ENCODE measurements around the gene ATP1A1. TPM values are rescaled to one million over a fixed set of nuclear protein-coding genes. Genes with fewer than 3 reads are reported as not detected.
A peak's percentile ranks its signal among the peaks of the same experiment; 100 is the strongest.

The ATP1A1 gene
- total RNA-seq, 2 donors from 2014 or later, result 177 to 206 TPM

DNA sequence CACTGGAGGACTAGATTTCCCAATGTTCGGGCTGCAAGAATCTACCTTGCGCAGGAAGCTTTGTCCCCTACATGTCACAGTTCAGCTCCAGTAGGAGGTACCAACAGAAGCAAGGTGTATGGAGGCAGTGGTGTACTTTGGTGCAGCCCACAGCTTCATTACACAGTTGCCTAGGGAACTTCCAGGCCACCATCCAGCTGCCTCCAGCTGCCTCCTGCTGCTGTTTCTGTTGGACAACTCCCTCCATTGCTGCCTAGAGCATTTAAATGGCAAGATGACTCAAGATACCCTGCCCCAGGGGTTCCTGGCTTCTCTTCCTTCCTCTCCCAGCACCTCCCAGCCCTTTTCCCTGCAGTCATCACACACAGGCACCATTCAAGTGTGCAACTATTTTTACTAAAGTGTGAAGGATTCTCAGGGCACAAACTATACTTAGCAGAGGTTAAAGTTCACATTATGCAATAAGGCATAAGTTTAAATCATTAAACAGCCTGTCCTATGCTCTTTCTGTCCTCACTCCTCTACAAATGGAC lies 39.0 kb upstream of the ATP1A1 start:
- H3K27ac Mint-ChIP-seq, result no peak overlapping the region
- no peak for ATAC-seq (replicated peaks in 1 of 2)
- DNase-seq, result no peak
- peaks cover 26% of the 10 kb centered on the region for H3K4me1 Mint-ChIP-seq (ENCODE audit: low read depth)
- H3K4me3 Mint-ChIP-seq, result no peak overlapping the region
- H3K9me3 Mint-ChIP-seq, result no peaks in the 10 kb centered on the region
- no peaks in the 10 kb centered on the region for H3K36me3 Mint-ChIP-seq (ENCODE audit: insufficient read depth in 2 of 2)
- H3K27me3 Mint-ChIP-seq (ENCODE audit: low read depth), result no peaks in the 10 kb centered on the region

DNA sequence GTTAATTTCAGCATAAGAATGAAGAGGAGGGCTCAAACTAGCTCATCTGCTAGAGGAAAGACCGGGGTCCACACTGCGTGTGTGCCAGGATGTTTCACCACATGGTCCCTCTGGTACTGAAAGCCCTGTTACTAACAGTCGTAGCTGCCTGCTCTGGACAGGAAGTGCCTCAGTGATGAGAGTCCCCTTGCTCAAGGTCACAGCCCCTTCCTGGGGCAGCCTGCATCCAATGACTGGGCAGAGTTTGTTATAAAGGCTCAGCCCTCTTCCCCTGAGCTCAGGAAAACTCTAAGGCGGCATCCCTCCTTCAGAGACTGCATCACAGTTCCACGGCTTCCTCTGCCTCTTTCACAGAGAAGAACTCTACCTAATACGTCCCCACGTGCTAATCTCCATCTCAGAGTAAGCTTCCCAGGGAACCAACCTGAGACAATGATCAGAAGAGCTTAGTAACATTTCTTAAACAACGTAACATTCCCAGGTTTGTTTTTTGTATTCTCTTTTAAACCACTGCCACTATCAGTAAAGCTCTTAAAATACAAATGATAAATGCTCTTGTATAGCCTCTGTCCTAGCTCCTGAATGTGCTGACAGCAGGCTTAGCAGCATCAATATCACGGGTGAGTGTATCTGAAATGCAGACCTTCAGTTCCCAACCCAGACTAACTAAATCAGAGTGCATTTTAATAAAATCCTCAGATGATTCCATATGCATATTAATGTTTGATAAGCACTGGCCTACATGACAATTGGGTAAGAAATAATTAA lies 38.0 kb upstream of the ATP1A1 start:
- Mint-ChIP-seq H3K4me3 (no peak overlapping the region), H3K27ac (peak overlapping the region; percentile 6), H3K27me3 (ENCODE audit: low read depth) (no peaks in the 10 kb centered on the region), H3K4me1 (ENCODE audit: low read depth) (peaks cover 18% of the 10 kb centered on the region), H3K36me3 (ENCODE audit: insufficient read depth in 2 of 2) (no peaks in the 10 kb centered on the region), H3K9me3 (no peaks in the 10 kb centered on the region)
- ATAC-seq (replicated peaks in 1 of 2) (no peak), DNase-seq (no peak)

DNA sequence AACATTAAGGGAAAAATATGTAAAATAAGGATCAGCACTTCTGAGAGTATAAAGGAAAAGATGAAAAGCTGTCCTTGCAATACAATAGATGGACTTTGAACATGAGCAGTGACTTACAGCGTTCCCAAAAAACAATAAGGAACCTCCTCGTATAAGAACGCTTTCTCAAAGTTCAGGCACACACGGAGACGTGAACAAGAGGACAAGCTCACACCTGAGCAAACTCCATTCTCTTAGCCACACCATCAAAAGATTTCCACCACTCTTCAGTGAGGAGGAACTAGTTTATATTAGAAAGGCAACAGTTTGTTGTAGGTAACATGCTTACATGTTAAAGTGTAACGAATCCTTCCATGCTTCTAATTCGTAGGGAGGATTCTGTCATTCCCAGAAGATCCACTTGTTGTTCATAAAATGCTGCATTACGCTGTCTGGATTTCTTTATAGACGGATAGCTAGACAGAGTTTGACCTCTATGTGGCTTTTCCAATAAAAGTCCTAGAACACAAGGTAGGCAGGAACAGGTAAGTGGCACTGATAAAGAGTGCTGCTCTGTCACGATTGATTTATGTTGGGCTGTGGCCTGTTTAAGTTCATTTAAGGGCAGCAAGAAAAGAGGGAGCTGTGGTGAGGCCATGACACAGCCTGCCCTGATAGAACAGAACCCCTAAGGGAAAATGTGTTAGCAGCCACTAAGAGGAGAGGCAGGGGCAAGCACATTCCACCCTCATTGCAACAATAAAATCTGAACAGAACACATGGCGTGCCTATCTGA lies 37.0 kb upstream of the ATP1A1 start:
- Mint-ChIP-seq H3K36me3 (ENCODE audit: insufficient read depth in 2 of 2) (no peaks in the 10 kb centered on the region), H3K4me1 (ENCODE audit: low read depth) (peaks cover 16% of the 10 kb centered on the region), H3K4me3 (no peak overlapping the region), H3K27ac (no peak overlapping the region), H3K9me3 (no peaks in the 10 kb centered on the region), H3K27me3 (ENCODE audit: low read depth) (no peaks in the 10 kb centered on the region)
- DNase-seq (no peak), ATAC-seq (replicated peaks in 1 of 2) (no peak)

DNA sequence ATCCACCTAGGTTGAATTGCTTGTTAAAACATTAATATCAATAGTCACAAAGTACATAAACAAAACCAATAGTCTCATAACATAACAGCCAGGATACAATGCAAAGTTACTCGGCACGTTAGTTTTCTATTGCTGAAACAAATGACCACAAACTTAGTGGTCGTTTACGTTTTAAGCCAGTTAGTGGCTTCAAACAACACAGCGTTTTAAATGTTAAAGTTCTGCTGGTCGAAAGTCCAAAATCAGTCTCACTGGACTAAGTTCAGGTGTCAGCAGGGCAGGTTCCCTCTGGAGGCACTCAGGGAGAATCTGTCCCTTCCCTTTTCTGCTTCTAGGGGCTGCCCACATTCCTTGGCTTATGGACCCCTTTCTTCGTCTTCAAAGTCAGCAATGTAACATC lies 35.6 kb upstream of the ATP1A1 start:
- no peaks in the 10 kb centered on the region for H3K27me3 Mint-ChIP-seq (ENCODE audit: low read depth)
- no peak overlapping the region for H3K27ac Mint-ChIP-seq
- peaks cover 16% of the 10 kb centered on the region for H3K4me1 Mint-ChIP-seq (ENCODE audit: low read depth)
- no peaks in the 10 kb centered on the region for H3K36me3 Mint-ChIP-seq (ENCODE audit: insufficient read depth in 2 of 2)
- no peak overlapping the region for H3K4me3 Mint-ChIP-seq
- ATAC-seq (replicated peaks in 1 of 2), result no peak
- H3K9me3 Mint-ChIP-seq, result no peaks in the 10 kb centered on the region
- DNase-seq, result no peak

DNA sequence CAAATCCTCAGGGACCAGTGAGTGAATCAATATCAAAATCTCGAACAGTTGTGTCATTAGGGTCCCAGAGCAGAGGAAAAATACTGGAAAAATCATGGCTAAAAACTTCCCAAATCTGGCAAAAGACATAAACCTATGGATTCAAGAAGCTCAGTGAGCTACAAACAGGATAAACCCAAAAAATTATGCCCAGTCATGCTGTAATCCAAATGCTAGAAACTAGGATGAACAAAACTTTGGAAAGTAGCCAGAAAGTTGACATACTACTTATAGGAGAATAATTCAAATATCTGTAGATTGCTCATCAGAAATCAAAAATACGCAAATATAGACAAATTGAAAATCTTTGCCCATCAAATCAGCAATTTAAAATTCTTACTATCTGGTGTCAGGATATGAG lies 34.6 kb upstream of the ATP1A1 start:
- no peaks in the 10 kb centered on the region for H3K36me3 Mint-ChIP-seq (ENCODE audit: insufficient read depth in 2 of 2)
- no peak overlapping the region for H3K27ac Mint-ChIP-seq
- no peaks in the 10 kb centered on the region for H3K9me3 Mint-ChIP-seq
- DNase-seq (no peak), ATAC-seq (replicated peaks in 1 of 2) (no peak)
- no peak overlapping the region for H3K4me3 Mint-ChIP-seq
- peaks cover 16% of the 10 kb centered on the region for H3K4me1 Mint-ChIP-seq (ENCODE audit: low read depth)
- no peaks in the 10 kb centered on the region for H3K27me3 Mint-ChIP-seq (ENCODE audit: low read depth)

DNA sequence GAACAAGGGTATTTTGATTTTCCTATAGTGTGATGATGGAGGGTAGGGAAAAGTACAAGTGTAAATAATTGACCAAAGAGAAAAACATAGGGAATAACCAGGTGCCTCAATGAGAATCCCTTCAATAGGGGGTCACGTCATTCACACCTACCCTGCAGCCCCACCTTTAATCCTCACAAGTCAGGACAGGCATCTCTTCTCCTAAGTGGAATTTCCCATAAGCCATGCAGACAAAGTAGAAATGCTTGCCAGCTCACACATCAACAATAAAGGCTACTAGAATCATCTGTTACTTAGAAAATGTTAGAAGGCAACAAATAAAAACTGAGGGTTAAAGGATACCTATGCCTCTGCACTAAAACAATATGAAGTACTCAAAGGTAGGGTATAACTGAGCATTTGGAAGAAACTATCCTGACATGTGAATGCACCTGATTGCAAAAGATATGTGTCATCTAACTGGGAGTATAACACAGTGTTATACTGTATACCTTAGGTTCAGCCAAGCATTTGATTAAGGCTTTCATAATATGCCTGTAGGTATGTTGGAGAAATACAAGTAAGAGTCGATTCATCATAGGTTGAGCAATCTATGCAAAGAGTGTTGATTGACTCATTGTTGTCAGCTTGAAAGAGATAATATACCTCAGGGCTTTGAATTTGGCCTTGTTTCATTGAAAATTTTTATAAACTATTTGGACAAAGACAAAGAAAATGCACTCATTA lies 32.4 kb upstream of the ATP1A1 start:
- no peak for DNase-seq
- H3K27me3 Mint-ChIP-seq (ENCODE audit: low read depth), result no peaks in the 10 kb centered on the region
- no peak overlapping the region for H3K27ac Mint-ChIP-seq

DNA sequence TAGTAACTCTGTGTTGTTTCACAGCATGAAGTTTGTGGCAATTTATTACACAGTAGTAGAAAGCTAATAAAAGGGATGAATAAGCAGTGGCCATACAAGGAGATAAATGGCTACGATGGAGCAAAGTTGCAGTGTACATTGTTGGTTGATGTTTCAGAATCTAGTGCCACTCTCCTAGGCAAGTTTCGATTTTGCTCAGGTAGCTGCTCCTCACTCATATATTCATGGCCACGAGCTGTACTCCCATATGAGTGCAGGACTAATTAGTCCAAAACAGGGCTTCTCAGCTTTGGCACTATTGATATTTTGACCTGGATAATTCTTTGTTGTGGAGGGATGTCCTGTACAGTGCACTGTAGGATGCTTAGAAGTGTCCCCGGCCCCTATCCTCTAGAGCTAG lies 30.0 kb upstream of the ATP1A1 start:
- Mint-ChIP-seq H3K27me3 (ENCODE audit: low read depth) (no peaks in the 10 kb centered on the region), H3K4me1 (ENCODE audit: low read depth) (peaks cover 22% of the 10 kb centered on the region), H3K36me3 (ENCODE audit: insufficient read depth in 2 of 2) (no peaks in the 10 kb centered on the region), H3K9me3 (no peaks in the 10 kb centered on the region), H3K4me3 (no peak overlapping the region), H3K27ac (no peak overlapping the region)
- DNase-seq, result no peak
- peak; percentile 36 to 45 for ATAC-seq (replicated peaks in 1 of 2)

More for the DNA sequence above, 32.4 kb upstream of the ATP1A1 start:
- peak in 1 of 2 donors; percentile 52 for ATAC-seq (replicated peaks in 1 of 2)
- Mint-ChIP-seq H3K4me1 (ENCODE audit: low read depth) (peaks cover 7% of the 10 kb centered on the region), H3K4me3 (no peak overlapping the region), H3K9me3 (no peaks in the 10 kb centered on the region), H3K36me3 (ENCODE audit: insufficient read depth in 2 of 2) (no peaks in the 10 kb centered on the region)

DNA sequence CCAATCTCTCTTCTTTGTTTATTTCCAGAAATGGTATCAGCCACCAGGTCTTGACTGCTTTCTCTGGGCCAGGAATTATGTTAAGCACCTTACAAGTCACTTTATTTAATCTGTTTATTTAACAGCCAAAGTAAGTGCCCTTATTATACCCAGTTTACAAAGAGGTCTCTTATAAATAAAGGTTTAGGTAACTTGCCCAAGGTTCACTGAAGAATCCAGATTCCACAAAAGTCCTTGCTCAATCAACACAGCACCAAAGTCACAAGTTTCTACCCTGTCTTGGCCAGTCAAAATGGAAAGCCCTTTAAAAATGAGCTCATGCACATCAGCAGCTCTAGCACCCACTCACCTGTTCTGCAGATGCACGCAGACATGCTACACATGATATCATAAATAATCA lies 28.0 kb upstream of the ATP1A1 start:
- no peaks in the 10 kb centered on the region for H3K27me3 Mint-ChIP-seq (ENCODE audit: low read depth)
- DNase-seq (no peak), ATAC-seq (replicated peaks in 1 of 2) (no peak)
- H3K4me1 Mint-ChIP-seq (ENCODE audit: low read depth), result peaks cover 22% of the 10 kb centered on the region
- H3K36me3 Mint-ChIP-seq (ENCODE audit: insufficient read depth in 2 of 2), result no peaks in the 10 kb centered on the region
- H3K27ac Mint-ChIP-seq, result no peak overlapping the region
- H3K9me3 Mint-ChIP-seq, result peaks cover 0 to 3% of the 10 kb centered on the region in 2 donors
- no peak overlapping the region for H3K4me3 Mint-ChIP-seq

DNA sequence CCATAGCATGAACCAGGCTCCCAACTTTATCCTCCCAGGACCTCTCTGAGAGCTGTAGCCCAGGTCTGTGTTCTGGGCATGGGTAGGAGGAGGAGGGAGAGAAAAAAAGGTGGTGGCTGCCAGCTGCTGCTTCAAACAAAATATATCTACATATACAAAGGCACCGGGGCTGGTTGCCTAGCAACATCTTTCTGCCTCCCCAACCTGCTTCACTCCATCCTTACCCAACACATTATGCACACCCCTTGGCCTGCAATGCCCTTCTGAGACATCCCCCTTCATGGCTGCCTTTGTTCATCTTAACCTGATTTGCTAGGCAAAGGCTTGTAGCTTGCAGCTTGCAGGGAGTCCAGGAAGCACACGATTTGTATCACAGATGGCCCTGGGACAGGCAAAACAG lies 27.2 kb upstream of the ATP1A1 start:
- H3K27ac Mint-ChIP-seq, result no peak overlapping the region
- peaks cover 0 to 3% of the 10 kb centered on the region in 2 donors for H3K9me3 Mint-ChIP-seq
- peaks cover 22% of the 10 kb centered on the region for H3K4me1 Mint-ChIP-seq (ENCODE audit: low read depth)
- no peaks in the 10 kb centered on the region for H3K27me3 Mint-ChIP-seq (ENCODE audit: low read depth)
- H3K36me3 Mint-ChIP-seq (ENCODE audit: insufficient read depth in 2 of 2), result no peaks in the 10 kb centered on the region
- peak; percentile 20 to 58 for ATAC-seq (replicated peaks in 1 of 2)
- peak in 1 of 2 donors; percentile 11 for DNase-seq
- H3K4me3 Mint-ChIP-seq, result no peak overlapping the region

DNA sequence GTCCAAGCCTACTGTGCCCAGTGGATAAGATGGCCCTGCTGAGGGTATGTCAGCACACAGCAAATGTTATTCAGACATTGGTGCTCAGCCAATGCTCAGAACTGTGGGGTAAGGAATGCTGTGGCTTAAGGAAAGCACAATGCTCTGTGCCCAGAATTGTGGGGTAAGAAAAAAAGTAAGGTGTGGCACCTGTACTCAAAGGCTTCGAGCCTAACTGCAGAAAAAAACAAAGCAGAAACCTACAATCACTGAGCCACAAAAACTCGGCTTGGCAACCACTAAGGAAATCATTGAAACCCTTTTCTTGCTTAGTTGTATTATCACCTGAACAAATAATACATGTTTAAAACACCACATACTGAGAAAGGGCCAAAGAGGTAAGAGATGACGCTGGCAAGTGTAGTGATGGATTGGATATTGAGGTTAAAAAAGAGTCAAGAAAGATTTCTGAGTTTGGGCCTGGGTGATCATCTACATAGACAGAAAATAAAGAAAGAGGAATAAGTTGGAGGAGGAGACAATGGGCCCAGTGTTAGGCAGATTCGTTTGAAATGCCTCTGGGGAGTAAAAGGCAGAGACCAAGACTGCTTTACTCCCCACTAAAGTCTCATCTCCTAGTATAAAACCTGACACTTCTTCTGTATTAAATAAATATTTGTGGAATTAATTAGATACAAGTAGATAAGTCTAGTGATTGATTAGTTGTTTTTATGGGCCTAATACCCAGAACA lies 25.9 kb upstream of the ATP1A1 start:
- Mint-ChIP-seq H3K4me1 (ENCODE audit: low read depth) (peaks cover 31% of the 10 kb centered on the region), H3K36me3 (ENCODE audit: insufficient read depth in 2 of 2) (no peaks in the 10 kb centered on the region), H3K27me3 (ENCODE audit: low read depth) (no peaks in the 10 kb centered on the region), H3K27ac (no peak overlapping the region), H3K4me3 (no peak overlapping the region), H3K9me3 (peaks cover 0 to 3% of the 10 kb centered on the region in 2 donors)
- no peak for ATAC-seq (replicated peaks in 1 of 2)
- no peak for DNase-seq

DNA sequence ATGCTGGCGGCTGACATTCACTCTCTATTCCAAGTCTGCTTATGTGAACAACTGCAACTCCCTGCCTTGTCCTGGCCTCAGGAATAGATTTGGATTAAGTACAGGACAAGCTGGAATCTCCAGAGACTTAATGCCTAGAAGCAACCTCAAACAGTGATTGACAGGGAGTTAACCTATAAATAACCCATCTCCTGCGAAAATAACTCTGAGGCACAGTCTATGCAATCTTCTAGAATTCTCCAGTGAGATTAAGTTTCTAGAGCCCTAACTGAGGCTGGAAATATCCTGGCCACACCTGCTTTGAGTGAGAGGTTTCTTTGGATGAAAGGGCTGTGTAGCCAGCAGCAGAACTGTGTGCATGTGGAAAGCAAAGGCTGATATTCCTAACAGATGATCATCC lies 25.3 kb upstream of the ATP1A1 start:
- DNase-seq (no peak), ATAC-seq (replicated peaks in 1 of 2) (no peak)
- no peaks in the 10 kb centered on the region for H3K36me3 Mint-ChIP-seq (ENCODE audit: insufficient read depth in 2 of 2)
- H3K4me1 Mint-ChIP-seq (ENCODE audit: low read depth), result peaks cover 37% of the 10 kb centered on the region
- peaks cover 0 to 3% of the 10 kb centered on the region in 2 donors for H3K9me3 Mint-ChIP-seq
- H3K4me3 Mint-ChIP-seq, result no peak overlapping the region
- no peaks in the 10 kb centered on the region for H3K27me3 Mint-ChIP-seq (ENCODE audit: low read depth)
- H3K27ac Mint-ChIP-seq, result no peak overlapping the region

DNA sequence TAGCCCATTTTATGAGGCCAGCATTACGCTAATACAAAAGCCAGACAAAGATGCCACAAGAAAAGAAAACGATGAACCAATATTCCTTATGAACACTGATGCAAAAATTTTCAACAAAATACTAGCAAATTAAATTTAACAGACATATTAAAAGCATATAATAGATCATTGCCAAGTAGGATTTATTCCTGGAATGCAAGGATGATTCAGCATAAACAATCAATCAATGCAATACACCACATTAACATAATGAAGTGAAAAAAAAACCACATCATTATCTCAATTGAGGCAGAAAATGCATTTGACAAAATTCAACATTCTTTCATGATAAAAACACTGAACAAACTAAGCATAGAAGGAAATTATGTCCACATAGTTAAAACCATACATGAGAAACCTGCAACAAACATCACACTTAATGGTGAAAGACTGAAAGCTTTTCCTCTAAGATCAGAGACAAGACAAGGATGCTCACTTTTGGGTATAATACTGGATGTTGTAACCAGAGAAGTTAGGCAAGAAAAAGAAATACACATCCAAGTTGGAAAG lies 22.9 kb upstream of the ATP1A1 start:
- Mint-ChIP-seq H3K4me3 (no peak overlapping the region), H3K27ac (no peak overlapping the region), H3K4me1 (ENCODE audit: low read depth) (peaks cover 34% of the 10 kb centered on the region), H3K36me3 (ENCODE audit: insufficient read depth in 2 of 2) (no peaks in the 10 kb centered on the region), H3K9me3 (peaks cover 0 to 3% of the 10 kb centered on the region in 2 donors), H3K27me3 (ENCODE audit: low read depth) (no peaks in the 10 kb centered on the region)
- ATAC-seq (replicated peaks in 1 of 2) (no peak), DNase-seq (no peak)
